Upper lobe of right lung (tissue), 1 donor: ENCODE results near the gene PDK1. TPM values are rescaled to one million over a fixed set of nuclear protein-coding genes. Genes with fewer than 3 reads are reported as not detected.

Source experiments
- ATAC-seq: fragments of 200-7000 bp; cut with Tn5 transposase; one replicate; pipeline ENCODE4 v1.9.1; 2020; ENCODE audit warnings: mild to moderate bottlenecking, moderate library complexity
- DNase-seq: peaks from one replicate; pipeline ENCODE4 v3.0.0-alpha.2; 2020
- H3K27ac ChIP-seq: fragments of 200-600 bp; one replicate; pipeline ENCODE4 v1.8.0; 2022
- H3K27me3 ChIP-seq: fragments of 200-600 bp; one replicate; pipeline ENCODE4 v1.8.0; 2022; ENCODE audit warnings: mild to moderate bottlenecking
- H3K36me3 ChIP-seq: fragments of 200-600 bp; one replicate; pipeline ENCODE4 v1.8.0; 2022
- H3K4me1 ChIP-seq: fragments of 200-600 bp; one replicate; pipeline ENCODE4 v1.8.0; 2022
- H3K4me3 ChIP-seq: fragments of 200-600 bp; one replicate; pipeline ENCODE4 v1.8.0; 2022; ENCODE audit warnings: mild to moderate bottlenecking
- H3K9me3 ChIP-seq: fragments of 200-600 bp; one replicate; pipeline ENCODE4 v1.8.0; 2022
- CTCF ChIP-seq: fragments of 200-600 bp; IDR thresholded peaks from one replicate; pipeline ENCODE4 v1.8.0; 2022; ENCODE audit warnings: antibody characterized with exemption
- intact Hi-C: fragments of 100-400 bp; cut with DNase I; formaldehyde crosslinking; loops from one replicate; pipeline ENCODE4 v1.11.0; 2022
- total RNA-seq: library from RNA; stranded (reverse); fragmentation: NEBNext Ultra II Directional; extraction: Animal tissue kit (Norgen Biotek cat#: 25700); gene quantifications from one replicate; pipeline ENCODE4 v1.2.1, GENCODE V29; 2021
- donor health status: DM: no; HTN: yes; CAD: no; lungs with severe emphysema.

Gene PDK1
- total RNA-seq, 1 donor from 2014 or later = 6.0 TPM

DNA sequence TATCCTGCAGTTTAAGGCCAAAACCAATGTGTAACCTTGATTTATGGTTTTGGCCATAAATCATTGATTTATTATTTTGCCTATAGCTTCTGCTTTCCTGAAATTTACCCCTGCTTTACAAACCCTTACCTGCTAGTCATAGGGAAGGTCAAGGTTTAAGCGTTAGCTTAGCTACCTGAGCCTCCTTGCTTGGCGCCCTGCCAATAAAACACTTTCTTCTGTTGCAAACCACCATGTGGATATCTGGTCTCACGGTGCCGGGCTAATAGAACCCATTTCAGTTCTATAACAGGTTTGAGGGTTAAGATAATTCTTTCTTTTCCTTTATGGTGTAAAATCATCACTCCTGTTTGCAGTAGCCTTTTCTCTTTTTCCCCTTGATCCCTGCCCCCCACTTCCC is 72.2 kb downstream of the PDK1 start:
- DNase-seq (no peak), ATAC-seq (no peak)
- TF ChIP-seq CTCF = no peak
- no peak overlapping the region for H3K27ac ChIP-seq
- intact Hi-C loops = no loop called here
- H3K4me3 ChIP-seq = no peak overlapping the region
- H3K36me3 ChIP-seq = no peaks in the 10 kb centered on the region
- no peaks in the 10 kb centered on the region for H3K27me3 ChIP-seq
- no peaks in the 10 kb centered on the region for H3K4me1 ChIP-seq
- no peaks in the 10 kb centered on the region for H3K9me3 ChIP-seq

- no peak overlapping the region for H3K4me3 ChIP-seq
- DNase-seq = no peak
- TF ChIP-seq CTCF = no peak
Measured at GRCh38 chr2:172629586-172629985, 73.7 kb downstream of the PDK1 start.

DNA sequence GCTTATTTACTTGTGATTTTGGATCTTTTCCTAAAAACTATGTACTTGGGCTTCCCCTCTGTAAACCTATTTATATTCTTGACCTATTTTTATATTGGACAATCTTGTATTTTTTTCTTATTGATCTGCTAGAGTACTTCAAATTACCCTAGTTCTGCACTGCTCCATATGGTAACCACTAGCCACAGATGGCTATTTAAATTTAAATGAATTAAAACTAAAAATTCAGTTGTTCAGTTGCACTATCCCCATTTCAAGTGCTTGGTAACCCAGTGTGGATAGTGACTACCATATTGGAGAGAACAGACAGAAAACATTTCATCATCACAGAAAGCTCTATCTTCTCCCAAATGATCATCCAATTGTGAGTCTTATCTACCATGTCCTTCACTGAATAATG is 74.3 kb downstream of the PDK1 start:
- no peaks in the 10 kb centered on the region for H3K9me3 ChIP-seq
- H3K4me3 ChIP-seq = no peak overlapping the region
- H3K27ac ChIP-seq = no peak overlapping the region
- intact Hi-C loops = no loop called here
- no peaks in the 10 kb centered on the region for H3K36me3 ChIP-seq
- no peak for TF ChIP-seq CTCF
- ATAC-seq (no peak), DNase-seq (no peak)
- no peaks in the 10 kb centered on the region for H3K4me1 ChIP-seq
- H3K27me3 ChIP-seq = no peaks in the 10 kb centered on the region

More at GRCh38 chr2:172629586-172629985, 73.7 kb downstream of the PDK1 start:
- Histone ChIP-seq H3K4me1 (no peaks in the 10 kb centered on the region), H3K27ac (no peak overlapping the region), H3K36me3 (no peaks in the 10 kb centered on the region), H3K27me3 (no peaks in the 10 kb centered on the region), H3K9me3 (no peaks in the 10 kb centered on the region)
- intact Hi-C loops = no loop called here
- ATAC-seq = peak; percentile 24

DNA sequence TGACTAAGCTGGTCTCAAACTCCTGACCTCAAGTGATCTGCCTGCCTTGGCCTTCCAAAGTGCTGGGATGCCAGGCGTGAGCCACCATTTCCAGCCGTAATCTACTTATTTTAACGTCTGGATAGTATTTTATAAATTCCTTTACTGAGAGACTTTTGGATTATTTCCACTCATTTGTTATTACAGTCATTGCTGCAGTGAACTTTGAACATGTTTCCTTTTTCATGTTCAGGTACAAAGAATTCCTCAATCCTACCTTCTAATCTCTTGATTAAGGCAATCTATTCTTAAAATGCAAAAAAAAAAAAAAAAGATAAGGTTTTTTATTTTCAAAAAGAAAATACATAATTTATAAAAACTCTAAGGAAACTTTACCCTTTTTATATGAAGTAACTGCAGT is 78.6 kb downstream of the PDK1 start:
- Histone ChIP-seq H3K9me3 (no peaks in the 10 kb centered on the region), H3K27ac (no peak overlapping the region), H3K4me3 (no peak overlapping the region), H3K36me3 (no peaks in the 10 kb centered on the region), H3K27me3 (no peaks in the 10 kb centered on the region), H3K4me1 (no peaks in the 10 kb centered on the region)
- DNase-seq (no peak), ATAC-seq (no peak)
- no peak for TF ChIP-seq CTCF
- intact Hi-C loops = no loop called here

DNA sequence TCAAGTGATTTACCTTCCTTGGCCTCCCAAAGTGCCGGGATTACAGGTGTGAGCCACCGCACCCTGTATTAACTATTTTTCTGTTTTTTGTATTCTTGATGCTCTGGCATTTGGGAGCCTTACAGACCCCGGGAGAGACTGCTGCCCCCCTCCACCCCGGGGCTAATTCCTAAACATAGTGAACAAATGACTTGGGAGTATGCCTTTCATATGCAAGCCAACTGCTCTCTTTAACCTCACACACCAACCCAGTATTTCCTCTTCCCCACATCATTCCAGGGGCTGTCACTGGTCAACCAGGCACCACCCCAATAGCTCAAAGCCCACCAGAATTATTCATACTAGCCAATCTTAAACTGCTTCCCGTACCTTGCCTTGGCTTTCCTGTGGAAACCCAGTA is 79.7 kb downstream of the PDK1 start:
- ATAC-seq = no peak
- H3K4me1 ChIP-seq = no peaks in the 10 kb centered on the region
- H3K36me3 ChIP-seq = no peaks in the 10 kb centered on the region
- intact Hi-C loops = no loop called here
- no peak overlapping the region for H3K4me3 ChIP-seq
- TF ChIP-seq CTCF = no peak
- H3K27ac ChIP-seq = no peak overlapping the region
- H3K27me3 ChIP-seq = no peaks in the 10 kb centered on the region
- H3K9me3 ChIP-seq = no peaks in the 10 kb centered on the region
- no peak for DNase-seq

DNA sequence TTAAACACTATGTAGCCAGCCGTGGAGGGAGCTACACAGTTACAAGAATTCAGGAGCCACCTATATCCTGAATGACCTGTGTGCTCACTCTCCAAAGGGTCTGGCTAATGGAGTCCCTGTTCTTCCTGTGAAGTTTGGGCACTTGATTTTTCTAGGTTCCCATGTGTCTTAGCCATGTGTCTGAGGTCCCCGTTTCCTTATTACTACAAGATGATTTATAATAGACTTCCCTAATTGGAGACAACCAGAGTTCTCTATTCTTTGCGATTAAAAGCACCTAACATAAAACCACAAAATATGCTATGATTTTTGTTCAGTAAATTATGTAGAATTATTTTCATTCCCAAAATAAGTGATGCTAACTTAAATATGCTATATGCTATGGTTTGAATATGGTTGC is 83.4 kb downstream of the PDK1 start:
- Histone ChIP-seq H3K4me3 (no peak overlapping the region), H3K4me1 (no peaks in the 10 kb centered on the region), H3K9me3 (no peaks in the 10 kb centered on the region), H3K27ac (no peak overlapping the region), H3K27me3 (no peaks in the 10 kb centered on the region), H3K36me3 (no peaks in the 10 kb centered on the region)
- TF ChIP-seq CTCF = no peak
- intact Hi-C loops = no loop called here
- ATAC-seq (no peak), DNase-seq (no peak)
